Subcutaneous abdominal adipose tissue (tissue), 5 donors: ENCODE results near the gene PANK2.
"Not testable (repeated sequence)": the region's sequence is repeated elsewhere in the genome, so short reads cannot be mapped to it uniquely, and the experiment has no call there.

ENCODE experiments used
- H3K27ac ChIP-seq: one replicate; pipeline ENCODE4 v1.7.0; 2013; ENCODE audit warnings: low read depth, mild to moderate bottlenecking, inconsistent platforms, low read length, moderate library complexity
- H3K27me3 ChIP-seq, 5 donors: one replicate each; pipeline ENCODE4 v1.7.0; 2013; ENCODE audit warnings: low read length in 5 of 5, inconsistent platforms in 1 of 5; ENCODE audit not compliant: control insufficient read depth in 5 of 5, insufficient read depth in 4 of 5
- H3K36me3 ChIP-seq, 5 donors: one replicate each; pipeline ENCODE4 v1.7.0; 2013; ENCODE audit warnings: low read length in 5 of 5; ENCODE audit not compliant: control insufficient read depth in 5 of 5, insufficient read depth in 5 of 5
- H3K4me1 ChIP-seq, 5 donors: one replicate each; pipeline ENCODE4 v1.7.0; 2013; ENCODE audit warnings: low read length in 5 of 5, mild to moderate bottlenecking in 3 of 5, moderate library complexity in 1 of 5; ENCODE audit not compliant: control insufficient read depth in 5 of 5, insufficient read depth in 5 of 5
- H3K4me3 ChIP-seq, 5 donors: one replicate each; pipeline ENCODE4 v1.7.0; 2013; ENCODE audit warnings: low read length in 5 of 5, low read depth in 1 of 5
- H3K9ac ChIP-seq, 5 donors: one replicate each; pipeline ENCODE4 v1.7.0; 2013; ENCODE audit warnings: low read length in 5 of 5, mild to moderate bottlenecking in 4 of 5, moderate library complexity in 3 of 5
- H3K9me3 ChIP-seq, 5 donors: one replicate each; pipeline ENCODE4 v1.7.0; 2013; ENCODE audit warnings: low read length in 5 of 5; ENCODE audit not compliant: control insufficient read depth in 5 of 5
- donor health status: healthy.
- donor health status: healthy.
- donor health status: healthy.
- donor health status: healthy.
- donor health status: healthy.

The PANK2 gene

GRCh38 chr20:3898639-3899038 is 9.5 kb downstream of the PANK2 start:
- H3K9me3 ChIP-seq = no peaks in the 10 kb centered on the region
- no peak overlapping the region for H3K4me3 ChIP-seq
- no peaks in the 10 kb centered on the region for H3K36me3 ChIP-seq
- H3K27ac ChIP-seq = no peak overlapping the region
- H3K4me1 ChIP-seq = peaks cover 2 to 64% (median 63%) of the 10 kb centered on the region in 5 donors
- no peak overlapping the region for H3K9ac ChIP-seq
- no peaks in the 10 kb centered on the region for H3K27me3 ChIP-seq

- no peak overlapping the region for H3K9ac ChIP-seq
- no peak overlapping the region for H3K4me3 ChIP-seq
- H3K9me3 ChIP-seq = no peaks in the 10 kb centered on the region
- H3K27me3 ChIP-seq = no peaks in the 10 kb centered on the region
- peaks cover 4 to 64% (median 61%) of the 10 kb centered on the region in 5 donors for H3K4me1 ChIP-seq
- no peaks in the 10 kb centered on the region for H3K36me3 ChIP-seq
- no peak overlapping the region for H3K27ac ChIP-seq
These were observed 11.0 kb downstream of the PANK2 start for GRCh38 chr20:3900187-3900604.

GRCh38 chr20:3901028-3901705 is 12.0 kb downstream of the PANK2 start:
- H3K4me3 ChIP-seq = peak overlapping the region in 3 of 5 donors; percentile 6 to 44 (median 14)
- peak overlapping the region in 3 of 5 donors; percentile 23 to 82 (median 62) for H3K9ac ChIP-seq
- peaks cover 4 to 56% (median 53%) of the 10 kb centered on the region in 5 donors for H3K4me1 ChIP-seq
- H3K27me3 ChIP-seq = no peaks in the 10 kb centered on the region
- peak overlapping the region; percentile 57 for H3K27ac ChIP-seq
- no peaks in the 10 kb centered on the region for H3K36me3 ChIP-seq
- H3K9me3 ChIP-seq = no peaks in the 10 kb centered on the region

GRCh38 chr20:3901706-3902440 is 12.7 kb downstream of the PANK2 start:
- Histone ChIP-seq H3K9ac (peak overlapping the region in 3 of 5 donors; percentile 23 to 82 (median 62)), H3K4me3 (peak overlapping the region in 3 of 5 donors; percentile 6 to 44 (median 14)), H3K4me1 (peaks cover 2 to 49% (median 48%) of the 10 kb centered on the region in 5 donors), H3K9me3 (no peaks in the 10 kb centered on the region), H3K27me3 (no peaks in the 10 kb centered on the region), H3K36me3 (no peaks in the 10 kb centered on the region), H3K27ac (peak overlapping the region; percentile 57)

- Histone ChIP-seq H3K4me3 (no peak overlapping the region), H3K9ac (no peak overlapping the region), H3K27ac (peak overlapping the region; percentile 57), H3K36me3 (no peaks in the 10 kb centered on the region), H3K9me3 (no peaks in the 10 kb centered on the region), H3K4me1 (peaks cover 2 to 52% (median 49%) of the 10 kb centered on the region in 5 donors), H3K27me3 (no peaks in the 10 kb centered on the region)
These were observed 13.3 kb downstream of the PANK2 start for GRCh38 chr20:3902446-3902845.

GRCh38 chr20:3904224-3904623 is 15.0 kb downstream of the PANK2 start:
- peaks cover 3 to 13% (median 12%) of the 10 kb centered on the region in 5 donors for H3K36me3 ChIP-seq
- no peak overlapping the region for H3K4me3 ChIP-seq
- no peaks in the 10 kb centered on the region for H3K9me3 ChIP-seq
- no peaks in the 10 kb centered on the region for H3K27me3 ChIP-seq
- H3K9ac ChIP-seq = no peak overlapping the region
- peaks cover 2 to 68% (median 61%) of the 10 kb centered on the region in 5 donors for H3K4me1 ChIP-seq
- H3K27ac ChIP-seq = no peak overlapping the region

GRCh38 chr20:3904857-3905256 is 15.7 kb downstream of the PANK2 start:
- no peaks in the 10 kb centered on the region for H3K9me3 ChIP-seq
- no peak overlapping the region for H3K4me3 ChIP-seq
- no peaks in the 10 kb centered on the region for H3K27me3 ChIP-seq
- no peak overlapping the region for H3K27ac ChIP-seq
- H3K4me1 ChIP-seq = peaks cover 2 to 66% (median 60%) of the 10 kb centered on the region in 5 donors
- peaks cover 3 to 18% (median 17%) of the 10 kb centered on the region in 5 donors for H3K36me3 ChIP-seq
- no peak overlapping the region for H3K9ac ChIP-seq

GRCh38 chr20:3906744-3907721 is 17.8 kb downstream of the PANK2 start:
- peaks cover 12 to 35% (median 27%) of the 10 kb centered on the region in 5 donors for H3K36me3 ChIP-seq
- peak overlapping the region; percentile 13 for H3K27ac ChIP-seq
- not testable (repeated sequence) for H3K9ac ChIP-seq, H3K4me3 ChIP-seq, H3K9me3 ChIP-seq, H3K27me3 ChIP-seq
- H3K4me1 ChIP-seq = peaks cover 2 to 48% (median 43%) of the 10 kb centered on the region in 5 donors

GRCh38 chr20:3908667-3909066 is 19.5 kb downstream of the PANK2 start:
- peaks cover 2 to 34% (median 32%) of the 10 kb centered on the region in 5 donors for H3K4me1 ChIP-seq
- no peak overlapping the region for H3K9ac ChIP-seq
- H3K27ac ChIP-seq = no peak overlapping the region
- H3K9me3 ChIP-seq = no peaks in the 10 kb centered on the region
- H3K4me3 ChIP-seq = no peak overlapping the region
- H3K27me3 ChIP-seq = no peaks in the 10 kb centered on the region
- H3K36me3 ChIP-seq = peaks cover 15 to 48% (median 40%) of the 10 kb centered on the region in 5 donors
